ENCODE measurements around the gene MRPS18A.
"Not testable (repeated sequence)": the region's sequence is repeated elsewhere in the genome, so short reads cannot be mapped to it uniquely, and the experiment has no call there.

Gene MRPS18A

DNA sequence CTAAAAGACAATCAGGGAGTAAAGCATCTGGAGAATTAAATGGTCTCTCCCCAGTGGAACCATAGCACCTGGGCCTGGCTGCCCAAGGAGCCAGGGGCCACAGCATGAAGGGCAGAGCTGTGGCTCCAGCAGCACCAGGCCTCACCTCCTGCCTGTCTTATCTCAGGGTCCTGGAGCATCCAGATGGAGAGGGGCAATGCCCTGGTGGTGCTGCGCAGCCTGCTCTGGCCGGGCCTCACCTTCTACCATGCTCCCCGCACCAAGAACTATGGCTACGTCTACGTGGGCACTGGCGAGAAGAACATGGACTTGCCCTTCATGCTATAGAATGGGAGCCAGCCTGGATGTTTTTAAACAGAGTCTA, 17.0 kb downstream of the MRPS18A start:
- no peak for DNase-seq (ENCODE audit: low read depth)

DNA sequence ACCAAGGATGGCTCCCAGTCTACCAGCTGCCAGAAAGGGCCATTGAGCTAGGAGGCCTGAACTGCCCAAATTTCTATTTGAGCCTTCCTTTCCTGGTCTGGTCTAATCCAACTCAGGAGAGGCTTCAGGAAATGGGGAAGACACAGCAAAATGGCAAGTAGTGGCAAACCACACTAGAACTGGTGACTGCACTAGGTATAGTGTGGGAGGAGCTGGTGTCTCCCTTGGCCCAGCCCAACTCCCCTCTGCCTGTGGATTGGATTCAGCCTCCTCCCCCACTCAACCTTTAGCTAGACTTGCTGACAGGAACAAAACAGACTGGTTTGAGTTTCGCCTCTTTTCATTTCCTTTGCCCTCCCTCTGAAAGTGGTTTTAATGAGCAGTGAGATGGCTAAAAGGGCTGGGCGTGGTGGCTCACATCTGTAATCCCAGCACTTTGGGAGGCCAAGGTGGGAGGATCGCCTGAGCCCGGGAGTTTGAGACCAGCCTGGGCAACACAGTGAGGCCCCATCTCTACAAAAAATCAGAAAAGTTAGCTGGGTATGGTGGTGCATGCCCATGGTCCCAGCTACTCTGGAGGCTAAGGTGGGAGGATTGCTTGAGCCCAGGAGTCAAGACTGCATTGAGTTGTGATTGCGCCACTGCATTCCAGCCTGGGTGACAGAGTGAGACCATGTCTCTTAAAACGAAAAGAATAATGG, 17.5 kb downstream of the MRPS18A start:
- DNase-seq (ENCODE audit: low read depth), result no peak

DNA sequence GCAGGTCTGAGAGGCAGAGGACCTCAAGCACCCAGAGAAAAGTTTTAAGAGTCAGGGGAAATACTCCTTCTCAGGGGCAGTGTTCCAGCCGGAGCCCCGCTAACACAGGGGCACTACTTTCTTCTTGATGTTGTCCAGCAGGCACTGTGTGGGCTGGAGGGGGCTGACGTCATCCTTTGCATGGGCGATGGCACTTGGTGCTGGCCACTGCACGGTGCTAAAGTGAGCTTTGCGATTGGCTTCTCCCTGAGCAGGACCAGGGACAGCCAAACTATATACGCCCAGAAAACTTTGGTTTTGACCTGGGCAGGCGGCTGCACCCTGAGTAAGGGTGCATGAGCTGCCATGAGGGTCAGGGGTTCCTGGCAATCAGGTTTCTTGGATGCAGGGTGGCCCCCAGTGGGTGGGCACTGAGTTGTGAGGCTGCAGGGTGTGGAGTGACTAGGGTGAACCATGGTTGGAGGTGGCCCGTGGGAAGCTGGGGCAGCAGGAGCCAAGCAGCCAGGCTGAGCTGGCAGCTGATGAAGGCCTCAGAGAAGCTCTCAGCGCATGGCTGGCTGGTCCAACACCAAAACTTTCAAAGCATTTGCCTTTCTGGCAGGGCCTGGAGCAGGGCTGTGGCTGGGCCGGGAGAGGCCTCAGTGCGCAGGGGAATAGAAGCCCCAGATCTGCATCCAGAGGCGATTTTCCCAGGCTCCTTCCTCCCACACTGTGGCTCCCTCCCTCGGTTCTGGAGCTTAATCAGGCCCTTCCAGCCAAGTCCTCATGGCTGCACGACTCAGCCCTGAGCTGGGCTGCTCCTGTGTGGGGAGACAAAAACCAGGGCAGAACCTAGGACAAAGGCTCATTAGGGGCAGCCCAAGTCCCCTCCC, 18.3 kb downstream of the MRPS18A start:
- DNase-seq (ENCODE audit: low read depth), result no peak

DNA sequence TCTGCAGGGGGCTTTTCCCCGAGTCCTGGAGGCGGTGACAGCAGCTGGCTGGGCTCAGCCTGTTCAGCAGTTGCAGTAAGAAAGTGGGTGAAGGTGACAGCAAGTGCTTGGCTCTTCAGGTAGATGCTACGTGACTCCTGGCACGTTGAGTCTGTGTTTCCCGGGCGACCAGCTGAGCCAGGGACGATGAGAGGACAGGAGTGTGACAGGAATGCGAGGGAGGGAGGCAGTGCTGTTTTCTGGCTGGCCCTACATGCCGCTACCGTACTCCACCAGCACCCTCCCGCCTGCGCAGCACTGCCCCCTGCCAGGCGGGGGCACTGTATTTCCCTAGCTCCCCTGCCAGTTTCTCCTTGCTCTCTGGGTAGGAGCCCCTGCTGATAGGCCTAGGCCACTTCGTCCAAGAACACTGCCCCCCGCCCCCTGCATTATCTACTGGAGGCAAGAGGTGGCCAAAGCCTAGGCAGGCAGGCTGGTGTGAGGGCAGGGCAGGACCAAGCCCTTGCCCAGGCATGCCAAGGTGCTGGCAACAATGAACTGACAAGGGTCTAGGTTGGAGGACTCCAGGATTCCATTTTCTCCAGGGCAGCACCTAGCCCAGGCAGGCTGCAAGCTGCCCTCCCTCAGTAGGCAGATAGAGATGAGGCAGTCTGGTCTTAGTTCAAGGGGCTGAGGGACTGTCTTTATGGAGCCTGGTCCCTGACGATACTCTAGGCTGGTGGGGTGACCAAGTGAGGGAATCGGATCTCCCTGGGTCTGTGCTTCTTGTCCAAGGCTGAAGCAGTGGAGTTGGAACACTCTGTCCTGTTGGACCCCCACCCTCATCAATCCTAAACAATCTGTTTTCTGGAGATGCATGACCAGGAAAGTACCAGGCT, 19.2 kb downstream of the MRPS18A start:
- no peak for DNase-seq (ENCODE audit: low read depth)

DNA sequence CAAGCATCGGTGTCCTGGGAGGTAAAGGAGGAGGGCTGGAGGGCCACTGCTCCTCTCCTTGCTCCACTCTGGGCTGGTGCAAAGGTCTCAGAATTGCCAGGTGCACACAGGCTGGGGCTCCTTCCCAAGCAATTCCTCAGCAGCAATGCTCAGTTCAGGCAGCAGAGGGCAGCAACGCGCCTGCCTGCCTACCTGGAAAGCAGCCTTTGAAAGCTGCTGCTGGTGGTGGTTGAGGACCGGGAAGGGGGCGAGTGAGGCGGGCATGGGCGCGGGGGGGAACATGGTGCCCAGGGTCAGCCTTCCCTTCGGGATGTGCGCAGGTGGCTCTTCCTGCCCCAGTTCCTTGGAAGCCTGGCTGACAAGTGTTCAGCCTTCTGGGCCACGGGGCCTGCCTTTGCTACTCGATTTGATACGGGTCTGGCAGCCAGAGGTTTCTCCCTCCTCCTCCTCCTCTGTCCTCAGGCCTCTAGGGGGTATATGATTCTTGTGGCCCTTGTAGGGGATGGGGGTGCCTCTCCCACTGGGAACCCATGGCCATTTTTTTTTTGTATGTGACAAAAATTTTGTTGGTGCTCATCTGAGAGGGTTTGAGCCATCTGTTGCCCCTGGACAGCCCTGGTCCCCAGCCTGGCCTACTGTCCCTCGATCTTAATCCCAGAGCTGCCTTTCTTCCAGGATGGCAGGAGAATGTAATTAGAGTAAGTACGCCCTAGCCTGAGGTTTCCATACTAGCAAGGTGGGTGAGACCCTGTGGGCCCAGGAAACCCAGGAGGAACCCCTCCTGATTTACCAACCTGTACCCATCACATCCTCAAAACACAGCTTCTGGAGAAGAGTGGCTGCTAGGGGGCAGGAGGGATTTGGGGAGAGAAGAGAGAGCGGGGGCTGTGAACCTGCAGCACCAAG, 20.1 kb downstream of the MRPS18A start:
- DNase-seq (ENCODE audit: low read depth), result no peak

DNA sequence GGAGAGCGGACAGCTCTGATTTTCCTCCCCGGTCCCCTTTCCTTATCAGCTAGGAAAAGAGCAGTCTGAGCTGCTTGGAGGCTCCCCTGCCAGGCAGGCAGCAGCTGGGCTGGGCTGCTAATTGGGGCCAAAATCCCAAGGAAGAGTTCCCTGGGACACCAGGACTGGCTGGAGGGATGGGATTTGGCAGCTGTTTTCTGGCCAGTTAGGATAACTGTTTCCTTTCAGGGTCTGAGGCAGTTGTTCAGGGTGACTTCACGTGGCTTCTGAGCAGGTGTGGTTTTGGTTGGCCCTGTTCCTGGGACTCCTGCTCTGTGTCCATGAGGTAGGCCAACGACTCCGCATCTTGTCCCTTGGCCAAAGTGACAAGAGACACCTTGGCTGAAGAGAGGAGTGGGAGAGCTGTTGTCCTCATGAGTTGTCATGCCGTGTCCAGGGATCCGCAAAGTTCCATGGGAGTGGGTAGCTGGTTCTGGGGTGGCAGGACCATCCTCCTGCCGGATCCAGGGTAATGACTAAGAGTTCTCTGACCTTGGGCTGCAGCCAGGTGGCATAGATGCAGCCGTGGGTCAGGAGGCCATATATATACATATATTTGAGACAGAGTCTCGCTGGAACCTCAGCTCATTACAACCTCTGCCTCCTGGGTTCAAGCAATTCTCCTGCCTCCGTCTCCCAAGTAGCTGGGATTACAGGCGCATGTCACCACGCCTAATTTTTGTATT, 21.2 kb downstream of the MRPS18A start:
- no peak for DNase-seq (ENCODE audit: low read depth)

DNA sequence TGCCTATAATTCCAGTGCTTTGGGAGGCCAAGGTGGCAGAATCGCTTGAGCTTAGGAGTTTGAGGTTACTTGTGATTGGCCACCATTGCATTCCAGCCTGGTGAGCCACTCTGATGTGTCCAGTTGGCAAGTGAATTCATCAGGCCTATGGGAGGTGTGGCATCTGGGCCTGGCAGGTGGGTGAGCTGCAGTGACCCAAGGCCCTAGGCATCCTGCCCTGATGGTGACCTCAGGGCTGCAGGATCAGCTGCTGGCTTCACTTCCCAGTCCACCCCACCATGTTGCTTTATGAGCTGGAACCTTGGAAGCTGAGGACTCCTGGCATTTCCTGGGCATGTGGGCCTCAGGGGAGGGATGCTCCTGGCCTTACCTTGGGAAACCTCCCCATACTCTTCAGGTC, 22.2 kb downstream of the MRPS18A start:
- no peak for DNase-seq (ENCODE audit: low read depth)

DNA sequence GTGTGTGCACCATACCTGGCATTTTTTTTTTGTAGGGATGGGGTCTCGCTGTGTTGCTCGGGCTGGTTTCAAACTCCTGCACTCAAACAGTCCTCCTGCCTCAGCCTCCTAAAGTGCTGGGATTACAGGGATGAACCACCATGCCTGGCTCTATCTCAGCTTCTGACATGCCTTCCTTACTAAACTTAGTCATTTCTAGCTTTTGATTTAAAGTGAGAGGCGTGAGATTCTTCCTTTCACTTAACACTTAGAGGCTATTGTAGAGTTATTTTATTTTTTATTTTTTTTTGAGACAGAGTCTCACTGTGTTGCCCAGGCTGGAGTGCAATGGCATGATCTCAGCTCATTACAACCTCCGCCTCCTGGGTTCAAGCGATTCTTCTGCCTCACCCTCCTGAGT, 24.6 kb downstream of the MRPS18A start:
- not testable (repeated sequence) for DNase-seq (ENCODE audit: low read depth)

DNA sequence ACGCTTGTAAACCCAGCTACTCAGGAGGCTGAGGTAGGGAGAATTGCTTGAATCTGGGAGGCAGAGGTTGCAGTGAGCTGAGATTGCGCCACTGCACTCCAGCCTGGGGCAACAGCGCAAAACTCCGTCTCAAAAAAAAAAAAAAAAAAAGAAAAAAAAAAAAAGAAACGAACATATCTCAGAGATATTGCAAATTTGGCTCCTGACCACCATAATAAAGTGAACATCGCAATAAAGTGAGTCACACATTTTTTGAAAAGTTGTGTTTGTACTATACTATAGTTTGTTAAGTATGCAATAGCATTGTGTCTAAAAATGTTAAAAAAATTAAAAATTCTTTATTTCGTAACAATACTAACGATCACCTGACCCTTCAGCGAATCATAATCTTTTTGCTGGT, 29.4 kb downstream of the MRPS18A start:
- DNase-seq (ENCODE audit: low read depth), result no peak

DNA sequence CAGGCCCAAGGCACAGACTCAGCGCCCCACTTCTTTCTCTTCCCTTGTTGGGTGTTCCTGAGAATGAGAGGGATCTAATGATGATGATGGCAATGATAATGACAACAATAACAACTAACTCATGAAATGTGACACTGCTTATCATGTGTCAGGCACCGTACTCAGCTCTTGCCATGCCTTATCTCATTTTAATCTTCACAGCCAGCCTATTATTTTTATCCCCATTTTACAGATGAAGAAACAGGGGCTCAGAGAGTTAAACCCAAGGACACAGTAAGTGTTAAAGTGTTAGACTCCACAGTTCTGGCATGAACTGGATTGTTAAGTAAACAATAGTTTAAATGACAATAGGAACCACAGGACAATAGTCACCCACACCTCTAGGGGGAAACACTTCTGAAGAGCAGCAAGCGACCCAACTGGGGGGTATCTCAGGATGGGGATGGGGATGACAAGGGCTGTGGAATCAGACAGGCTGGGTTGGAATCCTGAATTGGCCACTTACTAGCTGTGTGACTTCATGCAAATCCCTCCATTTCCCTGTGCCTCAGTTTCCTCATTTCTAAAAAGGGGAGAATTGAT, 30.3 kb downstream of the MRPS18A start:
- no peak for DNase-seq (ENCODE audit: low read depth)

DNA sequence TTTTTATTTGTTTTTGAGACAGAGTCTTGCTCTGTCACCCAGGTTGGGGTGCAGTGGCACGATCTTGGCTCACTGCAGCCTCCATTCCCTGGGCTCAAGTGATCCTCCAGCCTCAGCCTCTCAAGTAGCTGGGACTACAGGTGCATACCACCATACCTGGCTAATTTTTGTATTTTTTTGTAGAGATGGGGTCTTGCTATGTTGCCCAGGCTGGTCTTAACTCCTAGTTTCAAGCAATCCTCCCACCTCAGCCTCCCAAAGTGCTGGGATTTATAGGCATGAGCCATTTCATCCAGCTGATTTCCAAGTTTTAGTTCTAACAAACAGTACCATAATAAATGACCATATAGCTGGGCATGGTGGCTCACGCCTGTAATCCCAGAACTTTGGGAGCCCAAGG, 34.8 kb downstream of the MRPS18A start:
- not testable (repeated sequence) for DNase-seq (ENCODE audit: low read depth)

DNA sequence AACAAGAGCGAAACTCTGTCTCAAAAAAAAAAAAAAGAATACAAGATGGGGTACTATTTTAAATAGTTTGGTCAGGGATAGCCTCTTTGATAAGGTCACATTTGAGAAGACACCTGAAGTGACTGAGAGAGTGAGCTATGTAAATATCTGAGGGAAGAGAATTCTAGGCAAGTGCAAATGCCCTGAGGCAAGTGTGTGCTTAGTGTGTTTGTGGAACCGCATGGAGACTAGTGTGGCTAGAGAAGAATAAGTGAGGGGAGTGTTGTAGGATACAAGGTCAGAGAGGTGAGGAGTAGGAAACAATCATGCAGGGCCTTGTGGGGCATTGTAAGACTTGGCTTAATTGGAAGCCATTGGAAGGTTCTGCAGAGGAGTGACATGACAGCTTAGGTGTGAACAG, 39.3 kb downstream of the MRPS18A start:
- DNase-seq (ENCODE audit: low read depth), result no peak

DNA sequence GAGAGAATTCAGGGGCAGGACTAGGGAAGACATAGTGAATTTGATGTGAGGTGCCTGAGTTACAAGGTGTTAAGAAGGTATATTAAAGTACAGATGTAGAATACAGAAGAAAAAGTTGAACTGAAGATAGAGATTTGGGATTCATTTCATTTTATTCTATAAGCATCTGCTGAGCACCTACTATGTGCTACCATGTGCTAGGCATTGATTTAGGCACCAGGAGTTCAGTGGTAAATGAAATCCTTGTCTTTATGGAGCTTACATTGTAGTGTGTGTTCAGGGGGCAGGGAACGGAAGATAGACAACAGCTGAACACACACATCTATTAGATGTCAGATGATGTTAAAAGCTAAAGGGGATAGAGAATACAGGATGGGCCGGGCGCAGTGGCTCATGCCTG, 40.0 kb downstream of the MRPS18A start:
- DNase-seq (ENCODE audit: low read depth), result no peak

DNA sequence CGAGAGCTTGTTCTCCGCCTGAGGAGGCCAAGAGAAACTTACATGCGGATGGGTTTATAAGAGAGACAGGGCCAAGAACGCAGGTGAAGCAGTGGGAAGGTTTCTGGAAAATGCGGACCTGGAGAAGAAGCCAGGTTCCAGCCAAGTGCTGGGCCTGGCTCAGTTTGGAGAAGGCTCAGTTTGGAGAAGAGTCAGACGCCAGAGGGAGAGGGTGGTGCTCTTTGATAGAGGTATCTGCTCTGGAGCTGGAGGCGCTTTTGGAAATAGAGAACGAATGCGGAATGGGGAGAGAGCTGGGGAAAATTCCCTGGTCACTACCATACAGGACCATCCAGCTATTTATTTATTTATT, 42.0 kb downstream of the MRPS18A start:
- no peak for DNase-seq (ENCODE audit: low read depth)

DNA sequence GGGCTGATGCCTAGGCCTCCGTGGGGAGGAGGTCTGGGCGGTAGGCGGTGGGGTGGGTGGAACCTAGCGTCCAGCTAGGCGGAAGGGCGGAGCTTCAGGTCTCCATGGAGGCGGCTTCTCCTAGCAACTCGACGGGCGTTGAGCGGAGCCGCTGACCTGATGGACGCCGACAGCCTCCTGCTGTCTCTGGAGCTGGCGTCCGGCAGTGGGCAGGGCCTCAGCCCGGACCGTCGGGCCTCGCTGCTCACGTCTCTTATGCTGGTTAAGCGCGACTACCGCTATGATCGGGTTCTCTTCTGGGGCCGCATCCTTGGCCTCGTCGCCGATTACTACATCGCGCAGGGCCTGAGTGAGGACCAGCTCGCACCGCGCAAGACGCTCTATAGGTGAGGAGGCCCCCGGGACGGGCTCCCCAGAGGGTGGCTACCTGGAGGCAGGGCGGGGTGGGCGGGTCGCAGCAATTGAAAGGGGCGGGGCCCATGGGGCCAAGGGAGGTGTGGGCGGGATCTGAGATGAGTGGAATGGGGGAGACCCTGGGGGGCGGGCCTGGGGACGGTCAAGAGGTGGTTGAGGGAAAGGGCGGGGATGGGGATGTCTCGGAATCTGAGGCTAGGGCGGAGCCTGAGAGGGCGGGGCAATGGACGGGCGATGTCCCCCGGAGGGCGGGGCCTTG, 42.5 kb downstream of the MRPS18A start, which contains the start of gene RSPH9:
Gene RSPH9 (plus strand): TSS at position 97 of the 673 bp plus-strand sequence. CDS start 63 bp downstream, at position 160.
- no peak for DNase-seq (ENCODE audit: low read depth)

DNA sequence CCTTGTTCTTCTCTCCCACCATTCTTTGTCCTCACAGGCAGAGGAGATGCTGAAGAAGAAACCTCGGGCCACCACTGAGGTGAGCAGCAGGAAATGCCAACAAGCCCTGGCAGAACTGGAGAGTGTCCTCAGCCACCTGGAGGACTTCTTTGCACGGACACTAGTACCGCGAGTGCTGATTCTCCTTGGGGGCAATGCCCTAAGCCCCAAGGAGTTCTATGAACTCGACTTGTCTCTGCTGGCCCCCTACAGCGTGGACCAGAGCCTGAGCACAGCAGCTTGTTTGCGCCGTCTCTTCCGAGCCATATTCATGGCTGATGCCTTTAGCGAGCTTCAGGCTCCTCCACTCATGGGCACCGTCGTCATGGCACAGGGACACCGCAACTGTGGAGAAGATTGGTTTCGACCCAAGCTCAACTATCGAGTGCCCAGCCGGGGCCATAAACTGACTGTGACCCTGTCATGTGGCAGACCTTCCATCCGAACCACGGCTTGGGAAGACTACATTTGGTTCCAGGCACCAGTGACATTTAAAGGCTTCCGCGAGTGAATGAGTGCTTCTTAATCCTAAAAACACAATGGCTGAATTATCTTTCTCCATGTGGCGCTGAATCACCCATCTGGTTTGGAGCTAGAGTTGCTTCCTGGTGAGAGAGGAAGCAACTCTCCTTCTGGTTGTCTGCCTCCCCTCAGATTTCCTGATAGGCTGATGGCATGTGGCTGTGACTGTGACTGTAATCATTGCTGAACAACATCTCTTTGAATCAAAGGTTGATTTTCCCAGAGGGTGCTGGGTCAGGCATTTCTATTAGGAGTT, 47.4 kb downstream of the MRPS18A start:
- no peak for DNase-seq (ENCODE audit: low read depth)

DNA sequence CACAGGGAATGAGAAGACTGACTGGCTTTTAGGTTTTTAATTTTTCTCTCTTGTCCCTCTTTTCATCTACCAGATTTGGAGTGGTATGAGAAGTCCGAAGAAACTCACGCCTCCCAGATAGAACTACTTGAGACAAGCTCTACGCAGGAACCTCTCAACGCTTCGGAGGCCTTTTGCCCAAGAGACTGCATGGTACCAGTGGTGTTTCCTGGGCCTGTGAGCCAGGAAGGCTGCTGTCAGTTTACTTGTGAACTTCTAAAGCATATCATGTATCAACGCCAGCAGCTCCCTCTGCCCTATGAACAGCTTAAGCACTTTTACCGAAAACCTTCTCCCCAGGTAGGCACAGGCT, 51.3 kb downstream of the MRPS18A start:
- no peak for DNase-seq (ENCODE audit: low read depth)

DNA sequence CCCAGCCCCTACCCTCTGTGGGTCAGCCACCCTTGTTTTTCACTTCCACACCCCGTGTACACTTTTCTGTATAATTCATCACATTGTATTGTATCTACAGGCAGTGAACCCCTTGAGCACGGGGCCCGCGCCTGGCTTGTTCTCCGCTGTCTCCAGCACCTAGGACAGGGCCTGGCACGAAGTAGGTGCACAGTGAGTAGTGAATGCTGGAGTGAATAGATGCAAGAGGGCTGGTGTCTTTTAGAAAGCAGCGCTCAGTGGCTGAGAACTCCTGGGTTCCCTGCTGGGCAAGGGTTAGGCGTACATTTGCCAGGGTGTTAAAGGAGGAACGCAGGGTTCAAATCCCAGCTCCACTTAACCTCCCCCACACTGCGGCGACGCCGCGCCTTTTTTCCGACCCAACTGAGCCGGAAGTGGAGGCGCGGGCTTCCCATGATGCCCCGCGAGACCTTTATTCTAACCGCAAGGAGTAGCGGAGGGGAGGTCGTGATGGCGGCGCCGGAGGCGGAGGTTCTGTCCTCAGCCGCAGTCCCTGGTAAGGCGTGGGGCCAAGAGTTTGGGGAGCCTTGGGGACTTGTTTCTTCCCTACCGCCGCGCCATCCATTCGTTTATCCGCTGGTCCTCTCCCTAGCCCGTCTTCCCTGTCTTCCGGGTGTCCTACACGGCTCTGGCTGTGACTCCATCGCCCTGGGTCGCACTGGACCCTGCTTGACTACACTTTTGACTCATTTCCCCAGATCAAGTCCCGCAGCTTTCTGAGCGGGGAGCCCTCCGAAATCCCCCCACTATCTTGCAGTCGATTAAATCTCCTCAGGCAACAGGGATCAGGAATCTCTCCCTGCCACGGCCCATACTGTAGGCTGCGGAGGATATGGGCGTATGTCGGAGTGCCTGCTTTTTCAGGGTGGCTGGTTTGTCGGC, 51.9 kb downstream of the MRPS18A start, which contains the start of gene MAD2L1BP:
Gene MAD2L1BP (plus strand): TSS at position 454 of the 921 bp plus-strand sequence. CDS start 36 bp downstream, at position 490.
- DNase-seq (ENCODE audit: low read depth), result no peak
